Loucy (cell line): ENCODE measurements around the gene LILRB5.

Experiments
- CTCF ChIP-seq: fragments of 200-600 bp; sonication (generic); conservative IDR thresholded peaks from 2 replicates; pipeline ENCODE4 v1.5.1; 2014; ENCODE audit warnings: mild to moderate bottlenecking, antibody characterized with exemption, low read length
- EZH2phosphoT487 ChIP-seq: fragments of 200-600 bp; IDR thresholded peaks from 2 replicates; pipeline ENCODE4 v1.6.1; 2018; ENCODE audit warnings: antibody characterized with exemption, mild to moderate bottlenecking, moderate library complexity, borderline replicate concordance

- no peak for TF ChIP-seq CTCF
- TF ChIP-seq EZH2phosphoT487 = no peak
Observed at GRCh38 chr19:54233941-54234340, 23.1 kb downstream of the LILRB5 start.
